PC-9 (cell line): ENCODE measurements around the gene TOMM22.

Experiments
- CTCF ChIP-seq: fragments of 200-600 bp; sonication (generic); conservative IDR thresholded peaks from 2 replicates; pipeline ENCODE4 v1.6.1; 2017; ENCODE audit warnings: mixed run types, antibody characterized with exemption, mild to moderate bottlenecking, moderate library complexity
- EZH2 ChIP-seq: fragments of 200-600 bp; sonication (generic); IDR thresholded peaks from 2 replicates; pipeline ENCODE4 v1.8.0; 2017; ENCODE audit warnings: antibody characterized with exemption, low read depth

GRCh38 chr22:38727123-38727522 lies 45.4 kb downstream of the TOMM22 start:
- TF ChIP-seq CTCF = no peak
- no peak for TF ChIP-seq EZH2
